Measurements from ENCODE around the gene CDH23.

Gene CDH23

DNA sequence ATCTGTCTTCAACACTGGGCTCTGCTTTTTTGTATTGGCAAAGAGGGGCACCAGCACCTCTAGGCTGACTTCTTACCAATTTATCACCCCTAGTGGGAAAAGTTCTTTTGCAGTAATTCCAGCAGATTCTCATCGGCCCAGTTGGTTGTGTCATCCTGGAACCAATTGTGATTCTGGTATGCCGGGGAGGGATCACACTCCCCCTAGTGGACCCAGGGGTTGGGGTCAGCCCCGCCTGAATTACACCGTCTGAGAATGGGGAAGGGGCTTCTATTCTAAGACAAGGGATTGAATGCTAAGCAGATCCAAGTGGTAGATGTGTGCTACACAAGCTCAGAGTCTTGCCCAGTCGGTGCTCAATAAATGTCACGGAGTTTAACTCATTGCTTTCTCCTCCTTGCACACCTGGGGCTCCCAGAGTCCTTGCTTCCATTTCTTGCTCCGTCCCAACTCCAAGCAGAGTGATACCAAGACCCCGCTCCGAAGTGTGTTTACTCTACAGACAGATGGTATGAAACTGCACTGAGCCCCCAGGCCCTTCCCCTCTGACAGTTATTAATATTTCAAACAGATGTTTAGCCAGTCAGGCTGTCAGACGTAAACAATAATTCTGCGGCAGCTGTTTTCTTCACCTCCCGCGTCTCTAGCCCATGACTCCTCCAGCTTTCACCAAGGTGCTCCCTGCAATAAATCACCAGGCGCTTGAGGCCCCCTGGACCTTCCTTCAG lies 251.0 kb downstream of the CDH23 start:
- no peak for FAIRE-seq

DNA sequence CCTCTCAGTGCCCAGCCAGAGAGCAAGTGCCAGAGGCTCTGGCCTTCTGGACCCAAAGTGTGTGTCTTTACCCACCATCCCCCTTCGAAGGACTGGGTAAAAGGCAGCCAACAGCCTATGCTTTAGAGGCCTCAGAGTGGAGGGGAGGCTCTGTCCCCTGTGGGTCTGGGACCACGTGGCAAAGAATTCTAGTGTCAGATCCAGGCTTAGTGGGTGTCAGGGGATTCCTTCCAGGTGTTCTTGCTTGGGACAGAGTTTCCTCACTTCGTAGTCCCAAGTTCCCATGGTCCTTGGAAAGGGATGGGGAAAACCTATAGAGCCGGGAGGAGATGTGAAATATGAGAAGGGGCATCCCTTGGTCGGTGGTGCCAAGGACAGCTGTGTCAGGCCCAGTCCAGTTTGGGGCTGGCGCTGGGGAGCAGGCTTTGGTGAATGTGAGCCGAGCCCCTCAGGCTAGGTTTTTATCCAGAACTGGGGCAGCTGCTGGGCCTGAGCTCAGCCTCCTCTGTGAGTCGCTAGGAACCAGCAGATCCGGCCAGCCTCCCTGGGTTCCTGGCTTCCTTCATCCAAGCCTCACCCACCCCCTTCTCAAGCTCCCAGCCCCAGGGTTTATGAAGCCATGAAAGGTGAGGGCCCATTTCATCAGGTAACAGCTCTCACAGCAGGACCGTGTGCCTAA lies 251.7 kb downstream of the CDH23 start:
- no peak for FAIRE-seq

DNA sequence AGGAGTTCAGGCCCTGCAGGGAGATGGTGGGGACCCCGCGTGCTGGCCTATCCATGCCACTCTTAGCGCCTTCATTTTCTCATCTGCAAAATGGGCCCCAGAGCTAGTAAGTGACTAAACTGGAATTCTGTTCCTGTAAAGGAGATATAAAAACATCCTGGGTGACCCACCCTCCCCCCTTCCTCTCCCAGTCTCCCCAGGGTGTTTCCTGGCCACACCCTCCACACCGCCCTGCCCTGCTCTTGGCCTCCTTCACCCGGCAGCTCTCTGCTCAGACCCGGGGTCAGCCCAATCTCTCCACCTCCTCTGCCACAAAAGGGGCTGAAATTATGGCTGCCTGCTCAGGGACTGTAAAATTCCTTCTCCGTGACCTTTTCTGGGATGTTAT lies 252.2 kb downstream of the CDH23 start:
- no peak for FAIRE-seq

DNA sequence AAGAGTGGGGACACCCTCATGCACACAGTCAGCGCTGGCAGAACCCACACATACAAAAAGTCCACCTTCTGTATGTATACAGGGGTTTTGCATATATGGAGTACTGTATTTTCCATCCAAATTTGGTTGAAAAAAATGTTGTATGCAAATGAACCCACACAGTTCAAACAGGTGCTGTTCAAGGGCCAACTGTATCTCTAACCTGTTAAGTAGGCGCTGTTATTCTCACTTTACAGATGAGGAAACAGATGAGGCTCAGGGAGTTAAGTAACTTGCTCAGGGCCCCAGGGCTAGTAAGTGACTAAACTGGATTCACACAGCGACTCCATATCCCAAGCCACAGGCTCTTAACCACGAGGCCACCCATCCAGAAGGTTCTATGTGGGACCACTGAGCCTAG lies 252.9 kb downstream of the CDH23 start:
- FAIRE-seq: no peak

DNA sequence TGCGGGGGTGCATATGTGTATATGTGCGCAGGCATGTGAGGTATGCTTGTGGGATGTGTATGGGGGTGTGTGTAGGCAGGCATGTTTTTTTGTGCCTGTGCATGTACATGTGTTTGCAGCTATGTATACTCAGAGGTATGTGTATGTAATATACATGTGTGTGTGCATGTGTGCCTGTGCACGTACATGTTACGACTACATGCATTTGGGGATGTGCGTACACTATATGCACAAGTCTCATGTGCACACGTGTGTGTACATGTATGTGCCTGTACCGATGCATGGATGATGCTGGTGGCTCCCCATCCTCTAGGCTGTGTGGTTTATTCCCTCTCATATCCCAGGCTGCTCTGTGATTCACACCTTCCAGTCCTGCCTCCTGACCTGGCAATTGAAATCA lies 253.7 kb downstream of the CDH23 start:
- no peak for FAIRE-seq

DNA sequence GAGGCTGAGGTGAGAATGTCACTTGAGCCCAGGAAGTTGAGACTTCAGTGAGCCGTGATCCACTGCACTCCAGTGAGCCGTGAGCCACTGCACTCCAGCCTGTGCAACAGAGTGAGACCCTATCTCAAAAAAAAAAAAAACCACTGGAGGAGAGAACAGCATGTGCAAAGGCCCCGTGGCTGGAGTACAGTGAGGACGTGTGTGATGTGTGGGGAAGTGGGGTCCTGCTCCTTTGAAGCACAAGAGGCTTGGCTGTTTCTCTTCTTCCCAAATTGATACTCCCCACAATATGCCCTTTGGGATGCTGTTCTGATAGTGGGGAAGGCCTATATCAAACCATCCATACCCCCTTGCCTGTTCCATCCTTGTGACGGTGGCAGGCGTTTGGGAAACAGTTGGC lies 254.7 kb downstream of the CDH23 start:
- no peak for FAIRE-seq

DNA sequence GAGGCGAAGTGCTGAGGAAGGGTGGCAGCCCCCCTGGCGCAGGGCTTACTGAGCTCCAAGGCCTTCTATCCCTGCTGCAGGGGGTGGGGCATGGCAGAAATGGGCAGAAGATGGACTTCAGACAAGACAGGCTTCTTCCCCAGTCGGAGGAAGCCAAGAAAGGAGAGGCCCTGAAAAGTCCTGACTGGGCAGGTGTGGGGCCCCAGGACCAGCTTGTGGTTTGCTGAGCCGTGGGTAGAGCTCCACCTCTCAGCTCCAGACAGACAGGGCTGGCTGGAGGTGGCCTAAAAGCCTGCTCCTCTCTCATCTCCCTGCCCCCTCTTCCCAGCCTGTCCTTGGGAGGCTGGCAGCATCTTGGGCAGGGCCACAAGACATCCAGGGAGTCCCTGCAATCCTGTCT lies 255.2 kb downstream of the CDH23 start:
- no peak for FAIRE-seq

DNA sequence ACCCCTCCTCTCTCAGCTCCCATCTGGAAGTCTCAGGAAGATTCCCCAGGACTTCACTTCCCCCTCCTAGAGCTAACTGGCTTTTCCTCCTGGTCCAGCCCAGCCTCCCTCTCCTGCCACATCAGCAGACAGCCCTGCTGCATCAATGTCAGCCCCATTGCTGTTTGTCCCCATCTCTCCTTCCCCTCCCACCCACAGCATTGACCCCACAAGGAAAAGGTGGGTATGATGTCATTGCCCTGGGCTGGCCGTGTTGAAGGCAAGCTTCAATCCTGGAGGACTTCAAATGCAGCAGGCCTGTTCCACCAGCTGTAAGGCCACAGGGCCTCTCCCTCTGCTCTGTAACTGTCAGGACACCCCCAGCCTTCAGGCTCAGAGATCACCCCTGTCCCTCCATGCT lies 256.3 kb downstream of the CDH23 start:
- no peak for FAIRE-seq

DNA sequence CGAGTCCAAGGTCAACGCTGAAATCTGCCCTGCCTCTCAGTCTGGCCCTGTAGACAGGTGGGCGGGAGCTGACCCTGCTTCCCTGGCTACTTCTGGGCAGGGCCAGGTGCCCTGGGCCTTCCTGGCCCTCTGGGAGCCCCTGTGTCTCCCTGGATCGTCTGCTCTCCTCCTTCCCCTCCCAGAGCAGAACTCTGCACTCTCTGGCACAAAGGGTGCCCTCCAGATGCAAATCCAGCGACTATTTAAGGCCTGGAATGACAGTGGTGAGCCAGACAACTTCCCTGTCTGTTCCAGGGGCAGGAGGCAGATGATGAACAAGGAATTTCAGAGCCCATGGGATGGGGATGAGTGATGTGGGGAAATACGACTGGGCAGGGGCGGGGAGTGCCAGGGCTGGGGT lies 259.5 kb downstream of the CDH23 start:
- FAIRE-seq: no peak

DNA sequence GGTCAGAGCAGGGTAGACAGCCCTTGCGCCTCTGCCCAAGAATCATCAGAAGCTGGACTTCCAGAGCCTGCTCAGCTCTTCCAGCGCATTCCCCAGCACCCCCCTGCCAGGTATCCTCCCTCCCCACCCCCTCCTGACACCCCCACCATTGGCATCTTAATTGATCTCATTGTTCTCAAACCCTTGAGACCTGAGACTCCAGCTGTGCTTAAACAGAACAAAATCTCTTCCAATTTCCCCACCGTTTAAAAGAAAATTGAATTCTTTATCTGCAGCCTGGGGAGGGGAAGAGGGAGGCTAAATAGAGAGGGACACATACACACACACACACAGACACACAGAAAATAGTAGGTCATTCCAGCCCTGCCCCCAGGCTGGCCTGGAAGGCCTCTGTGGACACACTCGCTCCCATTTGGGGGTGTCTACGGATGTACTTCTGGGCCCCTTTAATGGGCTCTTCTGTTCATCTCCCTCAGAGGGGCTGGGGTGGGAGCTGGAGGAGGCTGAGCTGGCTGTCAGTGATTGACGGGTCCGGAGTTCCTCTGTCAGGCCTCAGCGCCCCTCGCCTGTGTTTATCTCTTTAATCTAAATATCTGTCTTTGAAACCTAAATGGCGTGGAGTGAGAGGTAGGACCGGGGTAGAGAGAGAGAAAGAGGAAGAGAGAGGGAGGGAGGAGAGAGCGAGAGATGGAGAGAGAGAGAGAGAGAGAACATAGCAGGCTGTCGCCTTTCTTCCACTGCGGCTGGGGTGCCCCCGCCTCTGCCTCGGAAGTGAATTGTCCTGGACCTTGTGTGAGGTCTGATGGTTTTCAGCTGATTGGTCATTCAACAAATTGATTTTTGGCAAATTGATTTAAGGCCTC lies 261.1 kb downstream of the CDH23 start:
- FAIRE-seq: no peak

DNA sequence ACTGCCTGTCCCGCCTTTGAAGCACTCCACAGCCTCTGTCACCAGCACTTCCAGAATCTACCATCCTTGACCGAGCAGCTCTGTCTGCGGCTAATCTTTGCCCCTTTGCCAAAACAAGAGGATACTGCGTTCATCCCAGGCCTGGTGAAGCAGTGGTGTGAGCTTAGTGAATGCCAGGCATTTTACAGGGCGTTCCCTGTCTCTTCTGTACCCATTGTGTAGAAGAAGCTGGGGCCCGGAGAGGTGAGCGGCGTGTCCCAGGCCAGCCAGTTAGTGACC lies 261.7 kb downstream of the CDH23 start:
- no peak for FAIRE-seq

DNA sequence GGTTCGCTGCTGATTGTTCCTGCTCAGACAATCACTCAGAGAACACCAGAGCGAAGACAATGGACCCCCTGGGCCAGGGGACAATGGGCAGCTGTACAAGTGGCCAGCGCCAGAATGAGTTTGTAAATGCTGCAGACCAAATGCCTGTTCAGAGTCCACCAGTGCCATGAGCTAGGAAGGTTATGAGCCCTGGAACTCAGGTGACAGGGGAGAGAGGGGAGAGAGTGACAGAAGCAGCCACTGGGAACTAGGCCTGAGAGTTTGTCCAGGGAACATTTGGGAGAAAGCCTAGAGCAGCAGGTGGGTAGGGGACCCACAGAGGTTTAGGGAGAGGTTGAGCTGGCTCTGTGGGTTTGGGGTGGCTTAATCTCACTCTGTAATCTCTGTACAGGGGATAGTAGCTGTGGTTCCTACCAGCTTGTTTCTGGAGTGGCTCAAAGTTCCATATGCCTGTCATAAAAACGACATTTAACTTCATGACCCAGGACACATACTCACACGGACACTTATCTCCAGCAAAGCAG lies 262.5 kb downstream of the CDH23 start:
- FAIRE-seq: no peak

DNA sequence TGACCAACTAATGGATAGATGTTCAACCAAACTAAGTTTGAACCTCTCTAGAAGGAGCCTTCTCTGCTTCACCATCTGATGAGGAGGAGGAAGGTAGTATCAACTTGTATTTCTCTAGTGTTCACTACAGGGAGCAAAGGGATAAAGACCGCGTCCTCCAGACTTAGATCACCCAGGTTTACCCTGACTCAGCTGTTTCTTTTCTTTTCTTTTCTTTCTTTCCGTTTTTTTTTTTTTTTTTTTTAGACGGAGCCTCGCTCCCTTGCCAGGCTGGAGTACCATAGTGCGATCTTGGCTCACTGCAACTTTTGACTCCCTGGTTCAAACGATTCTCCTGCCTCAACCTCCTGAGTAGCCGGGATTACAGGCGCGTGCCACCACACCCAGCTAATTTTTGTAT lies 263.0 kb downstream of the CDH23 start:
- no peak for FAIRE-seq

DNA sequence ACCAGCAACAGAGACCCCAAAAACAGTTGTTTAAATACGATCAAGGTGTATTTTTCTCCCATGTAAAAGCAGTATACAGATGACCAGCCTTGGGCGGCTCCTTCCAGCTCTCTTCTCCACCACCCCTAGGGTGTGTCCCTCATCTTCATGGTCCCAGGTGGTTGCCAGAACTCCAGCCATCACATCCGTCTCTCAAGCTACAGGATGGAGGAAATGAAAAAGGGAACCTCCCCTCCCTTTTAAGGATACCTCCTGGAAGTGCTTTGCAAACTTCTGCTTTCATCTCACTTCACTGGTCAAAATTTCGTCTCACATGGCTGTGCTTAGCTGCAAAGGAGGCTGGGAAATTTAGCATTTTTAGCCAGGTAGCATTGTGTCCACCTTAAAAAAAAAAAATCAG lies 263.6 kb downstream of the CDH23 start:
- FAIRE-seq: no peak

DNA sequence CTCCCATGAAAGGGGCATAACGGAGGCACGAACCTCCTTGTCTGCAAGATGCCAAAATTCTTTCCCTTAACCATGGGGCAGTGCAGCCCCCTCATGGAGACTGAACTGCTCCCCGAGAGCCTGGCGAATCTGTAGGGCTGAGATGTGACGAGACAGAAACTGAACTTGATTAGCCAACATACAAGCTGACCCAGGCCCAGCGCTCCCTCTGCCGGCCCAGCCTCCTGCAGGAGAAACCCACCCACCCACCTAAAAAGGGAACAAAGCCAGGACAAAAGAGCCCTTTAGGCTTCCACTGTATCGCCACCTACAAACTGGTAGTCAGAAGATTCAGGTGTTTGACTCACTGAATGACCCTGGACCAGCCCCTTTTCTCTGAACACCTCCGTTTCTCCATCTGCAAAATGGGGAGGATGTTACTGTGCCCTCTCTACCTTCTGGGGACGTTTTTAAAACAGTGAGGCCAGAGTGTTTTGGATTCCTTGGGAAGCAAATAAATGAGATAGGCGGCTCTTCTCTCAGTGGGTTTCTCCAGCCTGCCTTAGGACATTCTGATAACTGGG lies 264.4 kb downstream of the CDH23 start:
- no peak for FAIRE-seq

DNA sequence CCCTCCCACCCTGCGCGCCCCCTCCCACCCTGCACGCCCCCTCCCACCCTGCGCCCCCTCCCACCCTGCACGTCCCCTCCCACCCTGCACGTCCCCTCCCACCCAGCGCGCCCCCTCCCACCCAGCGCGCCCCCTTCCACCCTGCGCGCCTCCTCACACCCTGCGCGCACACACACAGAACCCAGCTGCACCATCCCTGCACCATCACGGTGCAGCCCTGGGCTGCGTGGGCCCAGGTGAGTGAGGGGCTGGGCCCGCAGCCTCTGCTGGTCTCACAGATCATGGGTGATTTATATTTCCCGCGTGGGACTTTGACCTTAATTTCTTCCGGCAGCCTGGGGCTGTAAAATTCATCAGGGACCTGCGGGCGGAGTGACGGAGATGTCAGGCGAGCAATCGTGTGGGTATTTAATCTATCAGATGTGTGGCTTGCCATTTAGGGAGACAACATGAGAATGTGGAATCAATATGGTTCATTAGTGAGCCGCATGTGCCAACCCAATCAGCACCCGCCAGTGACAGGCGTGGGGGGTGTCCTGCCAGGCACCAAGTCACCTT lies 265.1 kb downstream of the CDH23 start:
- no peak for FAIRE-seq

DNA sequence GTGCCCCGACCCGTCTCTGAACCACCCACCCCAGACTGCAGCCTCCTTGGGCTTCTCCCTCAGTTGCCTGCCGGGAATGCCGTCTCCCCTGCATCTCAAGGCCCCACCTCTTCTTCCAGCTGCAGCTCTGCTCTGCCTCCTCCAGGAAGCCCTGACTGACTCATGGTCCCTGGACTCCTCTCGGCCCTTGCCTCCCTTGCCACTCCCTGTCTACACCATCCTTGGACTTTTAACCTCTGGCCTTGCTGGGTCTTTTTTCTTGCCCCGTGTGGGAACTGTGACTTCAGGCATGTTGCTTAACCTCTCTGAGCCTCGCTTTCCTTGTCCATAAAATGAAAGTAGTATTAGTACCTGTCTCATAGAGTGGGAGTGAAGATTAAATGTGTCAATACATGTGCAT lies 266.6 kb downstream of the CDH23 start:
- no peak for FAIRE-seq

DNA sequence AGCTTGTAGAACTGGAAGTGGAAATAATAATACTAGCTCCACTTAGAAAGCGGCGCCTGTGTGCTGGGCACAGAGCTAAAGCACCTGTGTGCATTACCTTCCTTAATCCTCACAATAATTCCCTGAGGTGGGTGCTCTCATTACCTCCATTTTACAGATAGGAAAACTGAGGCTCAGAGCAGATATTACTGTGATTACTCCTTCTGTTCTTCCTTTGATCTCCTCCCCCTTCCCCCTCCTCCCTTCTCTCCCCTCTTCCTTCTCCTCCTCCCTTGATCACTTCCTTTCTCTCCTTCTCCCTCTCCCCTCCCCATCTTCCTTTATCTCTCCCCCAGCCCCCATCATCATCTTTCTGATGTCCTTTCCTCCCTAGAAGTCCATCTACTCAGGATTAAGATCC lies 267.9 kb downstream of the CDH23 start:
- no peak for FAIRE-seq

DNA sequence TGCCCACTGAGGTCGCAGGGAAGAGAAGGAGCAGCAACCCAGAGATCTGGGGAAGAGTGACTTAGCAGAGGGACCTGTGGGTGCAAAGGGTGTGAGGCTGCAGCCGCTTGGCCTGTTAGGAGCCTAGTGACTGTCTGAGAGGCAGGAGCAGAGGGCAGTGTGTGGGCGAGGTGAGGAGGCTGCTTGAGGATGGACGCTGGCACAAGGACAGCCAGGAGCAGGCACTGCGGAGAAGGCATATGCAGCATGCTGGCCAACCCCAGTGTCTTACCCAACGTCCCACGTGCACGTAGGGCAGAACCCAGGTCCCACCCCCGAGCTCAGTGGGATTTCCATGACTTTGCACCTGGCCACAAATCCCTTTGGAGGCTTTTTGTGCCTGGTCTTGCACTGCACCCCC lies 268.7 kb downstream of the CDH23 start:
- FAIRE-seq: no peak

DNA sequence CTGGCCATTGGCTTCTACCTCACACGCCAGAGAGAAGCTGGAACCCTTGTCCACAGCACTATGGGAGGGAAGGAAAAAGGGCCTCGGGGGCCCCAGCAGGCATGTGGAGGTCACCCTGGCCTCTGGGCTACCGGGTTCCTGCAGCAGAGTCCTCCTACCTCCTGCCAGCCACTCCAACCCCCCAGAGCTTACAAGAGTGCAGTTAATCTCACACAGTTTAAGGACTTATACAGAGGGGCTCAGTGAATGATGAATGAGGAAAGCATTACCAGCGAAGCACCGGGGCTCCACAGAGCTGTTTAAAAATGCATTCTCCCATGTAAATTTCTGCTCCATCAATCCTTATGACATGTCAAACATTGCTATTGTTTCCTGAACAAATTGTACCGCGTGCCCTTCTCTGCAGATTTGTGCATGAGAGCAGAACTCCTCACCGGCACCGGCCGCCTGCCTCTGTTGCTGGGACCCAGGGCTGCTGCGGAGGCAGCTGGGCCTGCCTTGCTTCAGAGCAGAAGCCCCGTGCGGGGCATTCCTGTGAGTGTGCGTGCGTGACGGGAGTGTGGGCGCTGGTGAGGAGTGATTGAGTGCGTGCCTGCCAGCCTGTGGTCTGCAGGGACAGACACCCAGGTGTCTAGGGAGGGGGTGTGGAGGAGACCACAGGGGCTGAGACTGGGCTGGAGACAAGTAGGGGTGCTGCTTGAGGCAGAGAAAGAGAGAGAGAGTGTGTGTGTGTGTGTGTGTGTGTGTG lies 270.1 kb downstream of the CDH23 start:
- no peak for FAIRE-seq

DNA sequence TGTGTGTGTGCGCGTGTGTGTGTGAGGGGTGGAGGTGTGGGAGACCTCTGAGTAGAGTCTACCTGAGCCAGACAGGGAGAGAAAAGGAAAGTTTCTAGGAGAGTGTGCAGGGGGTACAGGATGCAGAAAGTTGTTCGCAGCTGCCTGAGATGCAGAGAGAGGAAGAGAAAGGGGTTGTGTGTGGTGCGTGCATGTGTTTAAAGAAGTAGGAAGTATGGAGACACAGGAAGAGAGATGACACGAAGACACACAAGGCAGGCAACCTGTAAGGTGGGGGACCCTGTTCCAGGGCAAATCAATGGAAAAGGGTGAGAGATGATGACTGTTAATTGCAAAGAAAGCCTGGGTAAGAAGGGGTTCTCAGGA lies 270.6 kb downstream of the CDH23 start:
- FAIRE-seq: no peak
